OCI-LY7 (cell line): ENCODE results near the gene TMEM53. TPM values are rescaled to one million over a fixed set of nuclear protein-coding genes. Genes with fewer than 3 reads are reported as not detected.

Source experiments
- BruUV-seq: library from RNA; stranded (reverse); fragments of 400-500 nt; replicated peaks from 2 replicates; lab custom pipeline; 2021; lab: Mats Ljungman, UMichigan
- CTCF ChIA-PET: fragments of 300-600 bp; sonication (Branson Sonifier 250); formaldehyde crosslinking; loops from one replicate; lab custom pipeline; 2022; ENCODE audit warnings: antibody characterized with exemption; ENCODE audit not compliant: unreplicated experiment; lab: Charles Lee
- POLR2A ChIA-PET: fragments of 300-600 bp; sonication (Branson Sonifier 250); formaldehyde crosslinking; loops from one replicate; lab custom pipeline; 2022; ENCODE audit warnings: antibody characterized with exemption; lab: Charles Lee
- DNase-seq: peaks from one replicate; pipeline ENCODE4 v3.0.0-alpha.2; 2015; ENCODE audit warnings: low spot score
- H2AFZ ChIP-seq: fragments of 200-600 bp; sonication (generic), shearing (Covaris generic); 2 replicates; pipeline ENCODE4 v1.6.1; 2014; ENCODE audit warnings: mild to moderate bottlenecking, antibody characterized with exemption, low read length, moderate library complexity
- H3K27ac ChIP-seq: fragments of 200-600 bp; sonication (generic); 2 replicates; pipeline ENCODE4 v1.5.1; 2014; ENCODE audit warnings: mixed run types, low read depth, mild to moderate bottlenecking, moderate library complexity, low read length, inconsistent platforms; ENCODE audit not compliant: poor library complexity, severe bottlenecking
- H3K36me3 ChIP-seq: fragments of 200-600 bp; sonication (generic); 2 replicates; pipeline ENCODE4 v1.6.1; 2014; ENCODE audit warnings: mild to moderate bottlenecking, antibody characterized with exemption, low read length, moderate library complexity, mixed read lengths; ENCODE audit not compliant: insufficient read depth
- H3K4me1 ChIP-seq: fragments of 200-600 bp; sonication (generic); 2 replicates; pipeline ENCODE4 v1.5.1; 2014; ENCODE audit warnings: mild to moderate bottlenecking, low read length; ENCODE audit not compliant: insufficient read depth, poor library complexity, severe bottlenecking
- H3K4me2 ChIP-seq: fragments of 200-600 bp; sonication (generic); 2 replicates; pipeline ENCODE4 v1.6.1; 2014; ENCODE audit warnings: mild to moderate bottlenecking, low read length
- H3K4me3 ChIP-seq: fragments of 200-600 bp; sonication (generic); 2 replicates; pipeline ENCODE4 v1.5.1; 2014; ENCODE audit warnings: mild to moderate bottlenecking, low read depth, low read length; ENCODE audit not compliant: poor library complexity, severe bottlenecking
- H3K79me2 ChIP-seq: fragments of 200-600 bp; sonication (generic); 2 replicates; pipeline ENCODE4 v1.6.1; 2016; ENCODE audit warnings: low read depth, mild to moderate bottlenecking, low read length, moderate library complexity, mixed read lengths; ENCODE audit not compliant: insufficient read depth
- H3K9me2 ChIP-seq: fragments of 200-600 bp; sonication (generic); 2 replicates; pipeline ENCODE4 v1.6.1; 2016; ENCODE audit warnings: mild to moderate bottlenecking, low read length, mixed read lengths; ENCODE audit not compliant: insufficient read depth
- H3K9me3 ChIP-seq: fragments of 200-600 bp; sonication (generic); 2 replicates; pipeline ENCODE4 v1.6.1; 2014; ENCODE audit warnings: mild to moderate bottlenecking, mixed run types, low read length, mixed read lengths
- H4K20me1 ChIP-seq: fragments of 200-600 bp; sonication (generic); 2 replicates; pipeline ENCODE4 v1.6.1; 2014; ENCODE audit warnings: mild to moderate bottlenecking, antibody characterized with exemption, low read length, moderate library complexity, mixed read lengths; ENCODE audit not compliant: insufficient read depth
- EZH2phosphoT487 ChIP-seq: fragments of 200-600 bp; sonication (generic); IDR thresholded peaks from 2 replicates; pipeline ENCODE4 v1.6.1; 2018; ENCODE audit warnings: low read depth, borderline replicate concordance, mild to moderate bottlenecking, mixed run types, antibody characterized with exemption, low read length, moderate library complexity, mixed read lengths
- intact Hi-C: fragments of 100-400 bp; cut with micrococcal nuclease; formaldehyde crosslinking; loops from one replicate; pipeline ENCODE4 v1.10.0; 2022; ENCODE audit not compliant: unreplicated experiment
- total RNA-seq, 2 experiments: library from RNA; depleted of rRNA in 1 of 2; stranded (reverse); fragments of >200 nt in 1 of 2; shearing (Covaris generic) in 1 of 2; gene quantifications; 2 replicates each; pipeline ENCODE4 v1.2.3, GENCODE V29; 2014 to 2022
- TF ChIP-seq, protein P1 (sequence below): fragments of 200-600 bp; sonication (generic); conservative IDR thresholded peaks from 2 replicates; pipeline ENCODE4 v1.5.1; 2014; ENCODE audit warnings: mild to moderate bottlenecking, antibody characterized with exemption, low read length, moderate library complexity, mixed read lengths

The TMEM53 gene
- total RNA-seq, 2 experiments from 2014 or later: 6.6 to 8.1 TPM

DNA sequence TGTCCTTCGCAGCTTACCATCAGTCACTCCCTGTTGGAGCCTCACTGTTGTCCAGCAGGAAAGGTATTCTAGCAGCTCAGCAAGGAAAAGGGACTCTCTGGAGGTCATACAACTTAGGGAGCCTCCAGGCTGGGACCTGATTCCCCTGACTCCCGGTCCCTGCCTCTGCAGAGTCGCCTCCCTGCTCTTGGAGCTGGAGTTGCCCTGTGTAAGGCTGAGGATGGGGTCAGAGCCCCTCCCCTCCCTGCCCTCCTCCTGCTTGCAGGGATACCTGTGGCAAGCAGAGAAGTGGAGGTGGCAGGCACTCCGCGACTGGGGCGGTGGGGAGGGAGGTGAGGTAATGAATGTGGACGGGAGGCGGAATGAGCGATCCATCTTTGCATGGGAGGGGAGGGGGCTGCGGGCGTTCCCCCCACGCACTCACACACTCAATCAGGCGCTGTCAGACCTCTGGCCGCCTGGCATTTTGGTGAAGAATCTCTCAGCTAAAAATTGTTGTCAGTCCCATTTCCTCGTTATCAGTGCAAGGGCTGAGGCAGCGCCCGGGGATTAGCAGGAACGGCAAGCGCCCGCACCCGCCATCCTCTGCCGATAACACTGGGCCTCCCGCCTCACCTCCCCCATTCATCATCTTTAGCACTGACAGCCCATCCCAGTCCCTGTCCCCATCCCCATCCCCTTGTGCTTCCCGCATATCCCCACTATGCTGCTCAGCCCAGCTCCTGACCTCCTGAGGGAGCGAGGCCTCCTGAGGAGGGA is 64.3 kb downstream of the TMEM53 start:
- Histone ChIP-seq H3K4me1 (no peaks in the 10 kb centered on the region), H3K4me3 (no peak overlapping the region), H3K36me3 (no peaks in the 10 kb centered on the region), H3K9me3 (no peaks in the 10 kb centered on the region), H3K27ac (no peak overlapping the region), H3K4me2 (no peak overlapping the region), H4K20me1 (no peaks in the 10 kb centered on the region), H3K79me2 (no peaks in the 10 kb centered on the region), H2AFZ (no peak overlapping the region), H3K9me2 (no peaks in the 10 kb centered on the region)
- TF ChIP-seq EZH2phosphoT487: no peak
- TF ChIP-seq, protein P1, sequence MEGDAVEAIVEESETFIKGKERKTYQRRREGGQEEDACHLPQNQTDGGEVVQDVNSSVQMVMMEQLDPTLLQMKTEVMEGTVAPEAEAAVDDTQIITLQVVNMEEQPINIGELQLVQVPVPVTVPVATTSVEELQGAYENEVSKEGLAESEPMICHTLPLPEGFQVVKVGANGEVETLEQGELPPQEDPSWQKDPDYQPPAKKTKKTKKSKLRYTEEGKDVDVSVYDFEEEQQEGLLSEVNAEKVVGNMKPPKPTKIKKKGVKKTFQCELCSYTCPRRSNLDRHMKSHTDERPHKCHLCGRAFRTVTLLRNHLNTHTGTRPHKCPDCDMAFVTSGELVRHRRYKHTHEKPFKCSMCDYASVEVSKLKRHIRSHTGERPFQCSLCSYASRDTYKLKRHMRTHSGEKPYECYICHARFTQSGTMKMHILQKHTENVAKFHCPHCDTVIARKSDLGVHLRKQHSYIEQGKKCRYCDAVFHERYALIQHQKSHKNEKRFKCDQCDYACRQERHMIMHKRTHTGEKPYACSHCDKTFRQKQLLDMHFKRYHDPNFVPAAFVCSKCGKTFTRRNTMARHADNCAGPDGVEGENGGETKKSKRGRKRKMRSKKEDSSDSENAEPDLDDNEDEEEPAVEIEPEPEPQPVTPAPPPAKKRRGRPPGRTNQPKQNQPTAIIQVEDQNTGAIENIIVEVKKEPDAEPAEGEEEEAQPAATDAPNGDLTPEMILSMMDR: peak; percentile 8; the same call in 1 of the 2 replicates
- intact Hi-C loops: loop anchor here (1.0 kb wide), 1 partner anchor 43 kb away; no protein-coding TSS in a partner anchor
- CTCF ChIA-PET: no interaction called here
- POLR2A ChIA-PET: no interaction called here
- no peak for DNase-seq
- no TSS peak for BruUV-seq

DNA sequence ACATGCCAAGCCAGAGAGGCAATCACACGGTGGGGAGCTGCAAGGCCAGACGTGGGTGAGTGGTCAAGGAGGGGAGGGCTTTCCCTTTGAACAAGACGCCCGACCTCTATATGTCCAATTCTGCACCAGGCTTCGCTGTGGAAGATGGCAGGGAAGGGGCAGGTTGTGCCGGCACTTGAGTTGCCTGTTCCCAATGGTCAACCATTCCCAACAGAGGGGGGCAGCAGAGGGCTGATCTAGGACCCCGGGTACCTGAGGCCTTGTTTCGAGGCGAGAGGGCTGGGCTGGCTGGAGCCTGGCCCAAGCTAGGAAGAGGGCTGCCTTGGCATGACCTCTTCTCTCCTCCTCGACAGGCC is 64.9 kb downstream of the TMEM53 start:
- TF ChIP-seq EZH2phosphoT487: no peak
- TF ChIP-seq, protein P1: peak; percentile 70
- Histone ChIP-seq H4K20me1 (no peaks in the 10 kb centered on the region), H3K36me3 (no peaks in the 10 kb centered on the region), H2AFZ (no peak overlapping the region), H3K9me2 (no peaks in the 10 kb centered on the region), H3K4me2 (no peak overlapping the region), H3K79me2 (no peaks in the 10 kb centered on the region), H3K9me3 (no peaks in the 10 kb centered on the region), H3K4me1 (no peaks in the 10 kb centered on the region), H3K4me3 (no peak overlapping the region), H3K27ac (no peak overlapping the region)
- no TSS peak for BruUV-seq
- DNase-seq: peak; percentile 47
- ChIA-PET POLR2A (no interaction called here), CTCF (no interaction called here)
- intact Hi-C loops: loop anchor here (1.0 kb wide), 1 partner anchor 44 kb away; no protein-coding TSS in a partner anchor

DNA sequence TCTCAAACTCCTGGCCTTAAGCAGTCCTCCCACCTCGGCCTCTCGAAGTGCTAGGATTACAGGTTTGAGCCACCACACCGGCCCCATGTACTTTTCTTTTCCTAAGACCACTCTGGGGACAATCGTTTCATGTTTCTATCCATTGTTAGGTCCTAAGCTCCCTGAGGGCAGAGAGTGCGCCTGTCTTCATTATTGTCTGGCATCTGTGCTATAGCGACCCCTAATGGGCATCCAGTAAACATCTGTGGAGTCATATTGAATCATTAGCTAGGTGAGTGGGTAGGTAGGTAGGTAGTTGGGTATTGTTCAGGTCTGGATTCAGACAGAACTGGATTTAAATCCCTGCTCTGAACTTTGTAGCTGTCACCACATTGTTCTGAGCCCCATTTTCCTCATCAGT is 66.1 kb downstream of the TMEM53 start:
- CTCF ChIA-PET: no interaction called here
- no peaks in the 10 kb centered on the region for H3K9me3 ChIP-seq
- no peak overlapping the region for H3K4me2 ChIP-seq
- intact Hi-C loops: no loop called here
- BruUV-seq: no TSS peak
- no peaks in the 10 kb centered on the region for H3K9me2 ChIP-seq
- H4K20me1 ChIP-seq: no peaks in the 10 kb centered on the region
- TF ChIP-seq, protein P1: peak; percentile 75
- TF ChIP-seq EZH2phosphoT487: no peak
- H3K27ac ChIP-seq: no peak overlapping the region
- peak; percentile 14 for DNase-seq
- POLR2A ChIA-PET: no interaction called here
- no peak overlapping the region for H2AFZ ChIP-seq
- H3K79me2 ChIP-seq: no peaks in the 10 kb centered on the region
- no peaks in the 10 kb centered on the region for H3K4me1 ChIP-seq
- no peaks in the 10 kb centered on the region for H3K36me3 ChIP-seq
- H3K4me3 ChIP-seq: no peak overlapping the region
